Kidney (tissue), 14 donors: ENCODE data around the gene LRP5. TPM values are rescaled to one million over a fixed set of nuclear protein-coding genes. Genes with fewer than 3 reads are reported as not detected.

Experiments
- DNase-seq, 5 donors: peaks; one replicate each; pipeline ENCODE4 v3.0.0-alpha.2; 2013 to 2020
- FAIRE-seq: peaks from 2 replicates; lab custom pipeline; 2012; peaks lifted over from hg19 to GRCh38; lab: Jason Lieb, UNC
- H3K27ac ChIP-seq, 2 donors: one replicate each; pipeline ENCODE4 v1.7.0; 2013; ENCODE audit warnings: low read depth in 2 of 2, low read length in 2 of 2, inconsistent platforms in 1 of 2
- H3K27me3 ChIP-seq: one replicate; pipeline ENCODE4 v1.7.1; 2013; ENCODE audit warnings: low read length, inconsistent platforms; ENCODE audit not compliant: control insufficient read depth, insufficient read depth
- H3K36me3 ChIP-seq, 3 donors: one replicate each; pipeline versions ENCODE4 v1.7.0 to v1.7.1; 2013; ENCODE audit warnings: low read length in 3 of 3, control low read depth in 1 of 3, inconsistent platforms in 1 of 3; ENCODE audit not compliant: insufficient read depth in 3 of 3, control insufficient read depth in 2 of 3
- H3K4me1 ChIP-seq, 3 donors: one replicate each; pipeline versions ENCODE4 v1.7.0 to v1.7.1; 2013; ENCODE audit warnings: low read length in 3 of 3, inconsistent platforms in 1 of 3, low read depth in 1 of 3; ENCODE audit not compliant: control insufficient read depth in 2 of 3, insufficient read depth in 2 of 3
- H3K4me3 ChIP-seq, 3 donors: one replicate each; pipeline versions ENCODE4 v1.7.0 to v1.8.1; 2013; ENCODE audit warnings: low read length in 3 of 3, control low read depth in 1 of 3, inconsistent platforms in 1 of 3
- H3K9ac ChIP-seq, 3 donors: one replicate each; pipeline versions ENCODE4 v1.7.0 to v1.7.1; 2013; ENCODE audit warnings: low read length in 3 of 3, control low read depth in 1 of 3, inconsistent platforms in 1 of 3
- H3K9me3 ChIP-seq, 3 donors: one replicate each; pipeline versions ENCODE4 v1.7.0 to v1.7.1; 2013; ENCODE audit warnings: low read length in 3 of 3, control low read depth in 1 of 3, inconsistent platforms in 1 of 3; ENCODE audit not compliant: control insufficient read depth in 2 of 3, insufficient read depth in 1 of 3
- CTCF ChIP-seq: IDR thresholded peaks from 3 replicates; pipeline ENCODE4 v1.5.1; 2012; ENCODE audit warnings: mild to moderate bottlenecking, moderate library complexity, borderline replicate concordance; ENCODE audit not compliant: insufficient read depth; ENCODE audit errors: extremely low read depth
- intact Hi-C: fragments of 100-400 bp; cut with DNase I; formaldehyde crosslinking; loops from one replicate; pipeline ENCODE4 v1.11.1; 2022
- polyA plus RNA-seq: library from polyadenylated mRNA; stranded (reverse); fragments of 350-450 nt; fragmentation: Illumina TruSeq; extraction: RNeasy Lipid Tissue Mini Kit (QIAGEN cat#74804); gene quantifications from one replicate; pipeline ENCODE4 v1.2.3, GENCODE V29; 2014; ENCODE audit warnings: low read depth, low replicate concordance; ENCODE audit not compliant: insufficient read depth
- total RNA-seq: library from RNA; stranded (reverse); fragmentation: NEBNext Ultra II Directional; extraction: Animal tissue kit (Norgen Biotek cat#: 25700); gene quantifications from one replicate; pipeline ENCODE4 v1.2.1, GENCODE V29; 2021
- donor health status: control.
- donor health status: control.
- donor health status: control.
- donor health status: control.
- donor health status: control.
- donor health status: DM: yes; HTN: yes; CAD: no.
- donor health status: Normal renal cell carcinoma (clear cell type).

The LRP5 gene
- total and polyA plus RNA-seq, 2 donors from 2014 or later, result 55.4 to 71.3 TPM

- H3K4me3 ChIP-seq, result no peak overlapping the region
- FAIRE-seq (no peak), DNase-seq (peak; percentile 56 to 89 (median 71))
- H3K4me1 ChIP-seq, result peaks cover 2 to 51% (median 36%) of the 10 kb centered on the region in 3 donors
- no peaks in the 10 kb centered on the region for H3K27me3 ChIP-seq
- no peaks in the 10 kb centered on the region for H3K9me3 ChIP-seq
- H3K36me3 ChIP-seq, result no peaks in the 10 kb centered on the region
- H3K9ac ChIP-seq, result no peak overlapping the region
- intact Hi-C loops, result no loop called here
- TF ChIP-seq CTCF, result no peak
- peak overlapping the region in 1 of 2 donors; percentile 76 for H3K27ac ChIP-seq
Measured at GRCh38 chr11:68373189-68373814, 60.9 kb downstream of the LRP5 start.

- Histone ChIP-seq H3K4me1 (peaks cover 2 to 51% (median 36%) of the 10 kb centered on the region in 3 donors), H3K27ac (peak overlapping the region; percentile 60 to 76), H3K27me3 (no peaks in the 10 kb centered on the region), H3K9me3 (no peaks in the 10 kb centered on the region), H3K4me3 (no peak overlapping the region), H3K36me3 (no peaks in the 10 kb centered on the region), H3K9ac (no peak overlapping the region)
- FAIRE-seq (no peak), DNase-seq (peak; percentile 68 to 83 (median 77))
- intact Hi-C loops, result no loop called here
- no peak for TF ChIP-seq CTCF
Measured at GRCh38 chr11:68373815-68374501, 61.6 kb downstream of the LRP5 start.

- peaks cover 8 to 51% (median 36%) of the 10 kb centered on the region in 3 donors for H3K4me1 ChIP-seq
- H3K9ac ChIP-seq, result no peak overlapping the region
- no peak overlapping the region for H3K4me3 ChIP-seq
- TF ChIP-seq CTCF, result no peak
- no peak overlapping the region for H3K27ac ChIP-seq
- no peaks in the 10 kb centered on the region for H3K27me3 ChIP-seq
- H3K36me3 ChIP-seq, result no peaks in the 10 kb centered on the region
- no peaks in the 10 kb centered on the region for H3K9me3 ChIP-seq
- intact Hi-C loops, result no loop called here
- FAIRE-seq, result no peak
- no peak for DNase-seq
Measured at GRCh38 chr11:68374531-68374930, 62.1 kb downstream of the LRP5 start.
